K562 treated with DMSO at 1 percent for 48 hours (cell line): ENCODE data around the gene KLRC2. TPM values are rescaled to one million over a fixed set of nuclear protein-coding genes. Genes with fewer than 3 reads are reported as not detected.

Experiments
- total RNA-seq: library from RNA; unstranded; fragments of 300-600 nt; gene quantifications from 2 replicates; pipeline ENCODE4 v1.2.3, GENCODE V29; 2022; ENCODE audit warnings: low replicate concordance; ENCODE audit errors: extremely low read depth

The KLRC2 gene
- total RNA-seq = not detected in 2 replicates

GRCh38 chr12:10435816-10436215, at the start of gene KLRC2:
TSS of gene KLRC2 (minus strand) at chr12:10436010. CDS start at chr12:10435986, 24 bp downstream.

GRCh38 chr12:10453156-10453555, 17.3 kb upstream of the KLRC2 start, which contains the start of gene KLRC1:
TSS of gene KLRC1 (minus strand) at chr12:10453377. CDS start at chr12:10451156, 2,221 bp downstream.

GRCh38 chr12:10420334-10420733, 15.5 kb downstream of the KLRC2 start, which contains the start of gene KLRC3:
TSS of gene KLRC3 (minus strand) at chr12:10420595. CDS start at chr12:10420550, 45 bp downstream.

GRCh38 chr12:10409392-10409791, 26.4 kb downstream of the KLRC2 start, which contains the start of gene KLRC4:
TSS of gene KLRC4 (minus strand) at chr12:10409757. CDS start at chr12:10409575, 182 bp downstream.

GRCh38 chr12:10389904-10390303, 45.9 kb downstream of the KLRC2 start, which contains the start of gene KLRK1:
TSS of gene KLRK1 (minus strand) at chr12:10390041. CDS start at chr12:10388810, 1,231 bp downstream.

Other genes with a start within 250 kb of the KLRC2 start
- gene GABARAPL1, start 223.1 kb downstream of the KLRC2 start, total RNA-seq = not detected in 2 replicates
- not detected in 2 replicates for gene KLRD1, start 128.1 kb downstream of the KLRC2 start, total RNA-seq
- not detected in 2 replicates for gene KLRK1, start 46.0 kb downstream of the KLRC2 start, total RNA-seq
- not detected in 2 replicates for gene KLRC4, start 26.3 kb downstream of the KLRC2 start, total RNA-seq
- gene KLRC3, start 15.4 kb downstream of the KLRC2 start, total RNA-seq = not detected in 2 replicates
- gene KLRC1, start 17.4 kb upstream of the KLRC2 start, total RNA-seq = not detected in 2 replicates
- gene EIF2S3B, start 69.9 kb upstream of the KLRC2 start, total RNA-seq = not detected in 2 replicates
- not detected in 2 replicates for gene MAGOHB, start 177.6 kb upstream of the KLRC2 start, total RNA-seq
- not detected in 2 replicates for gene STYK1, start 238.0 kb upstream of the KLRC2 start, total RNA-seq